H1 (cell line): ENCODE results near the gene UBE2H. TPM values are rescaled to one million over a fixed set of nuclear protein-coding genes. Genes with fewer than 3 reads are reported as not detected.

Experiments used
- CTCF ChIA-PET: fragments of 300-600 bp; sonication (Branson Sonifier 250); formaldehyde crosslinking; loops from one replicate; lab custom pipeline; 2021; ENCODE audit not compliant: partially characterized antibody; lab: Charles Lee
- POLR2A ChIA-PET: fragments of 300-600 bp; sonication (Branson Sonifier 250); formaldehyde crosslinking; loops from one replicate; lab custom pipeline; 2021; ENCODE audit warnings: inconsistent platforms; ENCODE audit not compliant: partially characterized antibody; lab: Charles Lee
- DNase-seq, 2 experiments: peaks; one replicate each; pipeline versions ENCODE4 v3.0.0 to v3.0.0-alpha.2; 2010 to 2022; ENCODE audit warnings: low spot score in 2 of 2, low read depth in 1 of 2, mixed read lengths in 1 of 2
- FAIRE-seq: peaks from 2 replicates; lab custom pipeline; 2011; peaks lifted over from hg19 to GRCh38; lab: Jason Lieb, UNC
- H2AFZ ChIP-seq: 2 replicates; pipeline ENCODE4 v1.8.1; 2012; ENCODE audit warnings: low read length, inconsistent platforms
- H2AK5ac ChIP-seq: 2 replicates; pipeline ENCODE4 v1.6.1; 2013; ENCODE audit warnings: low read depth, low read length
- H2BK120ac ChIP-seq: replicated peaks from 2 replicates; pipeline ENCODE3; 2013; ENCODE audit warnings: low read depth, low read length, inconsistent platforms
- H2BK12ac ChIP-seq: 2 replicates; pipeline ENCODE4 v1.6.1; 2013; ENCODE audit warnings: low read depth, low read length
- H2BK15ac ChIP-seq: 2 replicates; pipeline ENCODE4 v1.6.1; 2013; ENCODE audit warnings: low read length
- H2BK20ac ChIP-seq: 2 replicates; pipeline ENCODE4 v1.6.1; 2013; ENCODE audit warnings: low read length
- H2BK5ac ChIP-seq: 2 replicates; pipeline ENCODE4 v1.6.1; 2013; ENCODE audit warnings: low read depth, low read length
- H3K14ac ChIP-seq: 2 replicates; pipeline ENCODE4 v1.6.1; 2013; ENCODE audit warnings: inconsistent platforms; ENCODE audit not compliant: insufficient read length
- H3K18ac ChIP-seq: 2 replicates; pipeline ENCODE4 v1.6.1; 2013; ENCODE audit warnings: low read length; ENCODE audit errors: extremely low read depth
- H3K23ac ChIP-seq: 2 replicates; pipeline ENCODE4 v1.6.1; 2013; ENCODE audit warnings: inconsistent platforms; ENCODE audit not compliant: insufficient read length
- H3K23me2 ChIP-seq: 2 replicates; pipeline ENCODE4 v1.6.1; 2013; ENCODE audit warnings: low read depth, low read length
- H3K27ac ChIP-seq: 2 replicates; pipeline ENCODE4 v1.6.1; 2011; ENCODE audit warnings: low read depth, low read length, inconsistent platforms
- H3K27me3 ChIP-seq, 4 experiments: replicated peaks in 1 of 4; 1 replicate in 1 of 4; 2 replicates in 3 of 4; pipeline versions ENCODE4 v1.6.1 to v1.8.1; 2011 to 2013; ENCODE audit warnings: low read length in 3 of 4, mild to moderate bottlenecking in 3 of 4, inconsistent platforms in 2 of 4, mixed read lengths in 2 of 4, moderate library complexity in 1 of 4; ENCODE audit not compliant: control insufficient read depth in 3 of 4, insufficient read depth in 3 of 4; ENCODE audit errors: extremely low read depth in 1 of 4
- H3K36me3 ChIP-seq, 4 experiments: 2 replicates each; pipeline versions ENCODE4 v1.6.1 to v1.8.1; 2011 to 2013; ENCODE audit warnings: mild to moderate bottlenecking in 4 of 4, low read length in 3 of 4, moderate library complexity in 2 of 4, control low read depth in 1 of 4, inconsistent platforms in 1 of 4; ENCODE audit not compliant: insufficient read depth in 4 of 4, control insufficient read depth in 2 of 4
- H3K4ac ChIP-seq: replicated peaks from 2 replicates; pipeline ENCODE3; 2013; ENCODE audit warnings: low read length, low read depth, mixed read lengths, inconsistent platforms; ENCODE audit not compliant: insufficient read length
- H3K4me1 ChIP-seq, 4 experiments: replicated peaks in 1 of 4; 1 replicate in 1 of 4; 2 replicates in 3 of 4; pipeline versions ENCODE4 v1.6.1 to v1.8.1; 2011 to 2013; ENCODE audit warnings: low read length in 3 of 4, inconsistent platforms in 2 of 4, mixed read lengths in 1 of 4; ENCODE audit not compliant: insufficient read depth in 4 of 4, control insufficient read depth in 3 of 4
- H3K4me2 ChIP-seq, 2 experiments: 2 replicates each; pipeline versions ENCODE4 v1.6.1 to v1.8.1; 2011 to 2013; ENCODE audit warnings: low read depth in 2 of 2, low read length in 2 of 2, control low read depth in 1 of 2, inconsistent platforms in 1 of 2, mild to moderate bottlenecking in 1 of 2; ENCODE audit not compliant: insufficient read depth in 1 of 2
- H3K4me3 ChIP-seq, 4 experiments: fragments of 200-600, 300-600 bp in 1 of 4; sonication (generic), shearing (Covaris generic), sonication (Bioruptor Twin) in 1 of 4; 2 replicates each; pipeline versions ENCODE4 v1.5.1 to v1.8.1; 2011 to 2016; ENCODE audit warnings: low read length in 4 of 4, low read depth in 3 of 4, control low read depth in 2 of 4, inconsistent platforms in 2 of 4, mild to moderate bottlenecking in 2 of 4, mixed read lengths in 1 of 4, moderate library complexity in 1 of 4; ENCODE audit not compliant: insufficient read depth in 2 of 4; ENCODE audit errors: extremely low read depth in 1 of 4
- H3K56ac ChIP-seq: replicated peaks from 2 replicates; pipeline ENCODE3; 2013; ENCODE audit warnings: low read depth, mild to moderate bottlenecking, mixed read lengths, low read length, inconsistent platforms; ENCODE audit not compliant: insufficient read length
- H3K79me1 ChIP-seq: 2 replicates; pipeline ENCODE4 v1.6.1; 2013; ENCODE audit warnings: low read depth, low read length, control low read depth
- H3K79me2 ChIP-seq, 2 experiments: 2 replicates each; pipeline versions ENCODE4 v1.6.1 to v1.8.1; 2012 to 2013; ENCODE audit warnings: low read length in 2 of 2, mild to moderate bottlenecking in 2 of 2, inconsistent platforms in 1 of 2; ENCODE audit not compliant: insufficient read depth in 2 of 2, control insufficient read depth in 1 of 2
- H3K9ac ChIP-seq, 4 experiments: replicated peaks in 1 of 4; 1 replicate in 1 of 4; 2 replicates in 3 of 4; pipeline versions ENCODE4 v1.6.1 to v1.8.1; 2011 to 2013; ENCODE audit warnings: low read depth in 3 of 4, low read length in 3 of 4, control low read depth in 2 of 4, mild to moderate bottlenecking in 2 of 4, moderate library complexity in 2 of 4, inconsistent platforms in 1 of 4; ENCODE audit errors: extremely low read depth in 1 of 4
- H3K9me3 ChIP-seq, 2 experiments: 2 replicates each; pipeline versions ENCODE4 v1.6.1 to v1.8.1; 2012 to 2013; ENCODE audit warnings: mild to moderate bottlenecking in 2 of 2, moderate library complexity in 2 of 2, control low read depth in 1 of 2, inconsistent platforms in 1 of 2, low read depth in 1 of 2, low read length in 1 of 2, mixed read lengths in 1 of 2; ENCODE audit not compliant: insufficient read depth in 2 of 2
- H4K20me1 ChIP-seq, 2 experiments: replicated peaks in 1 of 2; 2 replicates each; pipeline versions ENCODE3 to v1.8.1; 2011 to 2013; ENCODE audit warnings: inconsistent platforms in 2 of 2, low read length in 2 of 2, mild to moderate bottlenecking in 1 of 2; ENCODE audit not compliant: insufficient read depth in 2 of 2, control insufficient read depth in 1 of 2
- H4K5ac ChIP-seq: 2 replicates; pipeline ENCODE4 v1.6.1; 2013; ENCODE audit warnings: low read length, low read depth, mixed read lengths, inconsistent platforms; ENCODE audit not compliant: insufficient read length
- H4K8ac ChIP-seq: 2 replicates; pipeline ENCODE4 v1.8.0; 2013; ENCODE audit warnings: mild to moderate bottlenecking, moderate library complexity, low read length, inconsistent platforms; ENCODE audit not compliant: insufficient read depth; ENCODE audit errors: extremely low read depth
- H4K91ac ChIP-seq: replicated peaks from 2 replicates; pipeline ENCODE3; 2013; ENCODE audit warnings: low read length, mixed read lengths, inconsistent platforms; ENCODE audit not compliant: insufficient read length
- HDAC2 ChIP-seq, 2 experiments: fragments of 300-600 bp in 1 of 2; sonication (generic) in 1 of 2; IDR thresholded peaks; 2 replicates each; pipeline ENCODE4 v1.6.1; 2011 to 2012; ENCODE audit warnings: low read depth in 2 of 2, low read length in 2 of 2, mild to moderate bottlenecking in 2 of 2, moderate library complexity in 2 of 2, borderline replicate concordance in 1 of 2, inconsistent platforms in 1 of 2
- WGBS, 2 experiments: shearing (Covaris generic) in 1 of 2; methylation state at CpG; one replicate each; pipeline versions ENCODE4 v1.1.6 to v1.1.7; 2013 to 2015; ENCODE audit warnings: low lambda C conversion rate in 2 of 2, mixed read lengths in 2 of 2, inconsistent platforms in 1 of 2, low coverage in 1 of 2, missing lambda C conversion rate in 1 of 2; ENCODE audit not compliant: insufficient replicate concordance in 2 of 2, insufficient coverage in 1 of 2, insufficient read length in 1 of 2; ENCODE audit errors: extremely low coverage in 1 of 2, missing lambda C conversion rate in 1 of 2; 5-methylcytosine and 5-hydroxymethylcytosine counted together
- polyA plus RNA-seq, 7 experiments: library from polyadenylated mRNA; depleted of rRNA in 3 of 7; stranded (reverse) in 5 of 7; unstranded in 2 of 7; fragments of >200 nt in 5 of 7; fragments of 200-250 nt in 2 of 7; gene quantifications; 1 replicate in 5 of 7; 2 replicates in 1 of 7; 4 replicates in 1 of 7; pipeline versions ENCODE4 v1.2.1 to v1.2.3, GENCODE V29; 2011 to 2013; ENCODE audit warnings: missing spikeins in 2 of 7, mixed read lengths in 2 of 7
- total RNA-seq: library from RNA; stranded (reverse); fragmentation: NEBNext Ultra II Directional; extraction: Animal tissue kit (Norgen Biotek cat#: 25700); gene quantifications from 2 replicates; pipeline ENCODE4 v1.2.1, GENCODE V29; 2021

The UBE2H gene
- total and polyA plus RNA-seq, 2 of the 8 experiments (the other 6 are each of a cell fraction or from before 2014, with no cell fraction given), result 30.6 to 62.2 TPM

DNA sequence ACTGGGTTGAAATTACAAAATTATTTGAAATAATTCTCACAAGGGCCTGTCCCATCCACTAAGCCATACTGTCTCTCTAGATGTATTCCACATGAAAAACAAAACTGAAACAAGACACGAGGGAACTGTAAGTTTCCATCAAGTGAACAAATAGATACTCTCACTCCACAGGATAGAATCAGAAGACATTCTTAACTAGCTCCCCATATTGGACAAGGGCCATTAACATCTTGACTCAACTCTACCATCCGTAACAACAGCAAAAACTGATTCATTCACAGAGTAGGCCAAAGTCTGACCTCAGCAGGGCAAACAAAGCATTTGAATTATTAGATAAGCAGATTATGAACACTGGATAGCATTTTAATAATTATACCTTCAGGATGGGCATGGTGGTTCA, 29.1 kb downstream of the UBE2H start:
- Histone ChIP-seq H2BK20ac (no peak overlapping the region), H2BK5ac (no peak overlapping the region), H3K36me3 (peaks cover 0 to 16% (median 0%) of the 10 kb centered on the region in 4 experiments; a peak in 3 of 8 replicates), H3K23me2 (no peaks in the 10 kb centered on the region; the same call in 1 of the 2 replicates), H4K8ac (no peak overlapping the region), H3K79me1 (peaks cover 9% of the 10 kb centered on the region), H2BK15ac (no peak overlapping the region), H2AFZ (no peak overlapping the region), H3K4ac (no peak overlapping the region), H3K4me1 (no peaks in the 10 kb centered on the region), H3K4me3 (no peak overlapping the region), H2BK120ac (no peak overlapping the region), H4K91ac (no peak overlapping the region), H3K18ac (no peak overlapping the region), H4K20me1 (peaks cover 0 to 2% of the 10 kb centered on the region in 2 experiments), H3K9me3 (no peaks in the 10 kb centered on the region), H3K56ac (no peak overlapping the region), H3K27me3 (no peaks in the 10 kb centered on the region), H3K27ac (no peak overlapping the region), H3K79me2 (peaks cover 0 to 71% of the 10 kb centered on the region in 2 experiments; a peak in 2 of 4 replicates), H3K23ac (no peak overlapping the region), H2AK5ac (no peak overlapping the region), H3K14ac (no peak overlapping the region), H4K5ac (no peak overlapping the region), H2BK12ac (no peak overlapping the region), H3K9ac (no peak overlapping the region), H3K4me2 (no peak overlapping the region)
- WGBS, 2 experiments, result 84% methylated on average over 2 of the region's 2 CpGs; no CpG with 5 or more reads in 1 of the 2 experiments
- no peak for FAIRE-seq
- TF ChIP-seq HDAC2 (IDR thresholded peaks at IDR 0.05; ENCODE audit: borderline replicate concordance in 1 of 2, low read depth in 2 of 2, low read length in 2 of 2), result no peak
- DNase-seq, result no peak
- CTCF ChIA-PET, result interaction anchor here (0.5 to 1.3 kb wide), 2 partner anchors 17 to 72 kb away, joined by 3 read pairs; no protein-coding TSS in a partner anchor
- POLR2A ChIA-PET, result interaction anchor here (1.1 kb wide), 1 partner anchor 20 kb away, joined by 3 read pairs; no protein-coding TSS in a partner anchor
